Liver (tissue), 9 donors: ENCODE measurements around the gene IGF2. TPM values are rescaled to one million over a fixed set of nuclear protein-coding genes. Genes with fewer than 3 reads are reported as not detected.
A peak's percentile ranks its signal among the peaks of the same experiment; 100 is the strongest.

Source experiments
- DNase-seq: peaks from one replicate; pipeline ENCODE4 v3.0.0-alpha.2; 2017; ENCODE audit warnings: low spot score
- H3K27ac ChIP-seq, 2 donors: one replicate each; pipeline ENCODE4 v1.7.0; 2013; ENCODE audit warnings: inconsistent platforms in 2 of 2, low read length in 2 of 2, control low read depth in 1 of 2, low read depth in 1 of 2, mild to moderate bottlenecking in 1 of 2
- H3K27me3 ChIP-seq, 4 donors: one replicate each; pipeline versions ENCODE4 v1.6.1 to v1.7.0; 2013; ENCODE audit warnings: low read length in 3 of 4, inconsistent platforms in 1 of 4, mild to moderate bottlenecking in 1 of 4, moderate library complexity in 1 of 4; ENCODE audit not compliant: control insufficient read depth in 4 of 4, insufficient read depth in 4 of 4
- H3K36me3 ChIP-seq, 4 donors: one replicate each; pipeline versions ENCODE4 v1.6.1 to v1.7.0; 2013; ENCODE audit warnings: low read length in 3 of 4, mild to moderate bottlenecking in 3 of 4, low read depth in 1 of 4, moderate library complexity in 1 of 4; ENCODE audit not compliant: control insufficient read depth in 4 of 4, insufficient read depth in 3 of 4
- H3K4me1 ChIP-seq, 4 donors: one replicate each; pipeline versions ENCODE4 v1.6.1 to v1.7.0; 2013; ENCODE audit warnings: low read length in 3 of 4, mild to moderate bottlenecking in 3 of 4, moderate library complexity in 1 of 4; ENCODE audit not compliant: control insufficient read depth in 4 of 4, insufficient read depth in 4 of 4
- H3K4me3 ChIP-seq, 3 donors: one replicate each; pipeline versions ENCODE4 v1.6.1 to v1.7.0; 2013; ENCODE audit warnings: low read length in 3 of 3, control low read depth in 1 of 3, low read depth in 1 of 3, mild to moderate bottlenecking in 1 of 3
- H3K9ac ChIP-seq, 2 donors: one replicate each; pipeline ENCODE4 v1.7.0; 2013; ENCODE audit warnings: low read length in 2 of 2, mild to moderate bottlenecking in 2 of 2, moderate library complexity in 2 of 2, control low read depth in 1 of 2, low read depth in 1 of 2
- H3K9me3 ChIP-seq, 4 donors: one replicate each; pipeline versions ENCODE4 v1.6.1 to v1.7.0; 2013; ENCODE audit warnings: low read length in 3 of 4; ENCODE audit not compliant: control insufficient read depth in 4 of 4
- ATF3 ChIP-seq: IDR thresholded peaks from 2 replicates; pipeline ENCODE4 v1.6.1; 2016; ENCODE audit warnings: antibody characterized with exemption
- CTCF ChIP-seq: fragments of 150-350 bp; IDR thresholded peaks from 2 replicates; pipeline ENCODE4 v1.5.1; 2017; ENCODE audit warnings: improper control_type of control experiment, low read depth, low read length; ENCODE audit not compliant: missing input control
- EGR1 ChIP-seq, 2 donors: IDR thresholded peaks; 2 replicates each; pipeline ENCODE4 v1.6.1; 2016 to 2018; ENCODE audit warnings: antibody characterized with exemption in 2 of 2, low read depth in 2 of 2
- FOXA1 ChIP-seq: IDR thresholded peaks from 2 replicates; pipeline ENCODE4 v1.6.1; 2016; ENCODE audit warnings: antibody characterized with exemption
- FOXA2 ChIP-seq: IDR thresholded peaks from 2 replicates; pipeline ENCODE4 v1.6.1; 2016; ENCODE audit warnings: antibody characterized with exemption
- GABPA ChIP-seq, 2 donors: IDR thresholded peaks in 1 of 2; conservative IDR thresholded peaks in 1 of 2; 2 replicates each; pipeline ENCODE4 v1.6.1; 2016; ENCODE audit warnings: antibody characterized with exemption in 2 of 2, mild to moderate bottlenecking in 1 of 2, moderate library complexity in 1 of 2
- HNF4A ChIP-seq, 2 donors: conservative IDR thresholded peaks; 2 replicates each; pipeline ENCODE4 v1.6.1; 2016; ENCODE audit warnings: antibody characterized with exemption in 2 of 2, mild to moderate bottlenecking in 2 of 2
- HNF4G ChIP-seq: IDR thresholded peaks from 2 replicates; pipeline ENCODE4 v1.6.1; 2016; ENCODE audit warnings: antibody characterized with exemption
- MAX ChIP-seq: IDR thresholded peaks from 2 replicates; pipeline ENCODE4 v1.6.1; 2016; ENCODE audit warnings: antibody characterized with exemption
- NR2F2 ChIP-seq: IDR thresholded peaks from 2 replicates; pipeline ENCODE4 v1.6.1; 2016; ENCODE audit warnings: antibody characterized with exemption
- RAD21 ChIP-seq, 2 donors: IDR thresholded peaks; 2 replicates each; pipeline ENCODE4 v1.6.1; 2016; ENCODE audit warnings: antibody characterized with exemption in 2 of 2, mild to moderate bottlenecking in 2 of 2
- TAF1 ChIP-seq: conservative IDR thresholded peaks from 2 replicates; pipeline ENCODE4 v1.6.1; 2016; ENCODE audit warnings: antibody characterized with exemption, mild to moderate bottlenecking
- YY1 ChIP-seq: IDR thresholded peaks from 2 replicates; pipeline ENCODE4 v1.6.1; 2016; ENCODE audit warnings: antibody characterized with exemption, mild to moderate bottlenecking
- WGBS: extraction: QIAGEN DNeasy Blood & Tissue Kit; methylation state at CpG from one replicate; pipeline ENCODE4 v1.1.7; 2013; 5-methylcytosine and 5-hydroxymethylcytosine counted together
- polyA plus RNA-seq, 2 donors: library from polyadenylated mRNA; stranded (reverse) in 1 of 2; unstranded in 1 of 2; fragments of 200-250 nt in 1 of 2; fragments of >200 nt in 1 of 2; fragmentation: Nextera tagmentation in 1 of 2; extraction: Ambion mirVana in 1 of 2; gene quantifications; one replicate each; pipeline versions ENCODE4 v1.2.1 to v1.2.3, GENCODE V29; 2013 to 2015
- total RNA-seq, 2 donors: library from RNA; depleted of rRNA; stranded (reverse); fragments of >200 nt; gene quantifications; one replicate each; pipeline ENCODE4 v1.2.3, GENCODE V29; 2014
- donor health status: healthy.
- donor health status: healthy.
- donor health status: healthy.
- donor health status: healthy.
- donor health status: healthy.

IGF2 gene
- total and polyA plus RNA-seq, 4 donors = 70.5 to 1,440 (median 192) TPM

- peak overlapping the region; percentile 30 to 62 for H3K27ac ChIP-seq
- peak; percentile 95 for TF ChIP-seq CTCF
- TF ChIP-seq RAD21 (IDR thresholded peaks at IDR 0.05) = peak; percentile 79 to 84
- no peak for TF ChIP-seq NR2F2
- no peak for TF ChIP-seq ATF3
- TF ChIP-seq YY1 = no peak
- peaks cover 9 to 78% (median 66%) of the 10 kb centered on the region in 4 donors for H3K4me1 ChIP-seq
- 10% methylated on average over 22 of the region's 22 CpGs for WGBS
- no peak overlapping the region for H3K4me3 ChIP-seq
- H3K9me3 ChIP-seq = no peaks in the 10 kb centered on the region
- H3K9ac ChIP-seq = no peak overlapping the region
- no peaks in the 10 kb centered on the region for H3K27me3 ChIP-seq
- peak; percentile 85 for DNase-seq
- peaks cover 10 to 13% (median 12%) of the 10 kb centered on the region in 4 donors for H3K36me3 ChIP-seq
Measured at GRCh38 chr11:2151500-2152257, 12.5 kb upstream of the IGF2 start.

GRCh38 chr11:2149864-2150847 lies 11.0 kb upstream of the IGF2 start:
- Histone ChIP-seq H3K4me3 (no peak overlapping the region), H3K36me3 (peaks cover 10 to 25% (median 15%) of the 10 kb centered on the region in 4 donors), H3K27me3 (no peaks in the 10 kb centered on the region), H3K27ac (no peak overlapping the region), H3K9me3 (no peaks in the 10 kb centered on the region), H3K4me1 (peaks cover 5 to 68% (median 58%) of the 10 kb centered on the region in 4 donors), H3K9ac (no peak overlapping the region)
- no peak for DNase-seq
- TF ChIP-seq HNF4G = no peak
- peak; percentile 8 for TF ChIP-seq CTCF
- TF ChIP-seq RAD21 (IDR thresholded peaks at IDR 0.05) = peak; percentile 59 to 67
- TF ChIP-seq EGR1 (IDR thresholded peaks at IDR 0.05; ENCODE audit: low read depth in 2 of 2) = no peak
- TF ChIP-seq FOXA2 = no peak
- 47% methylated on average over 11 of the region's 11 CpGs for WGBS

- H3K4me3 ChIP-seq = no peak overlapping the region
- peaks cover 8 to 25% (median 16%) of the 10 kb centered on the region in 4 donors for H3K36me3 ChIP-seq
- WGBS = 36% methylated on average over 8 of the region's 8 CpGs
- no peak overlapping the region for H3K9ac ChIP-seq
- no peak for DNase-seq
- no peak overlapping the region for H3K27ac ChIP-seq
- no peaks in the 10 kb centered on the region for H3K9me3 ChIP-seq
- H3K27me3 ChIP-seq = no peaks in the 10 kb centered on the region
- H3K4me1 ChIP-seq = peaks cover 5 to 61% (median 52%) of the 10 kb centered on the region in 4 donors
- TF ChIP-seq MAX (no peak), GABPA (IDR thresholded peaks at IDR 0.05 in 1 of 2, conservative IDR thresholded peaks at IDR 0.05 in 1 of 2) (no peak), EGR1 (IDR thresholded peaks at IDR 0.05; ENCODE audit: low read depth in 2 of 2) (no peak), RAD21 (IDR thresholded peaks at IDR 0.05) (no peak), NR2F2 (no peak), TAF1 (no peak), CTCF (no peak), HNF4A (conservative IDR thresholded peaks at IDR 0.05) (no peak), YY1 (no peak), FOXA1 (no peak)
Measured at GRCh38 chr11:2149460-2149859, 10.3 kb upstream of the IGF2 start.
